ENCODE measurements around the gene HELZ. TPM values are rescaled to one million over a fixed set of nuclear protein-coding genes. Genes with fewer than 3 reads are reported as not detected.

The HELZ gene
- total RNA-seq, 1 donor from 2014 or later = 71.0 TPM

DNA sequence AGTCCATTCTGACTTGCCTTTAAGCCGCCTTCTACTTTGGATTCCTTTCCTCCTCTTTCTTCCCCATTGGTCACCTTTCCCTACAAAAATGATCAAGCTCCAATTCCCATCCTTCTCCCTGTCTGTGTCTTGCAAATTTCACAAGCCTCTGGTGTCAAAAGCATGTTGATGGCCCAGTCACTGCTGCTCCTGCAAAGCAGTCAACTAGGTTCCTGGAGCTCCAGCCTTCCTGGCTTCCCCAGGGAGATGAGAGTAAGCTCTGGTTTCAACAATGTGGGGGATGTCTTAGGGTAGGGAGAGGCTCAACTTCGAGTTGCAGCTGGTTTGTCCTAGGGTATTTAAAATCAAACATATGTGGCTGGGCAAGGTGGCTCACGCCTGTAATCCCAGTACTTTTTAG is 36.1 kb upstream of the HELZ start:
- peaks cover 3% of the 10 kb centered on the region for H3K27me3 Mint-ChIP-seq
- no peaks in the 10 kb centered on the region for H3K4me1 Mint-ChIP-seq (ENCODE audit: low read depth)
- H3K36me3 Mint-ChIP-seq (ENCODE audit: insufficient read depth) = no peaks in the 10 kb centered on the region
- no peak for DNase-seq (ENCODE audit: low spot score, unreplicated experiment)
- no peaks in the 10 kb centered on the region for H3K9me3 Mint-ChIP-seq (ENCODE audit: low read depth)
- TF ChIP-seq, protein P1, sequence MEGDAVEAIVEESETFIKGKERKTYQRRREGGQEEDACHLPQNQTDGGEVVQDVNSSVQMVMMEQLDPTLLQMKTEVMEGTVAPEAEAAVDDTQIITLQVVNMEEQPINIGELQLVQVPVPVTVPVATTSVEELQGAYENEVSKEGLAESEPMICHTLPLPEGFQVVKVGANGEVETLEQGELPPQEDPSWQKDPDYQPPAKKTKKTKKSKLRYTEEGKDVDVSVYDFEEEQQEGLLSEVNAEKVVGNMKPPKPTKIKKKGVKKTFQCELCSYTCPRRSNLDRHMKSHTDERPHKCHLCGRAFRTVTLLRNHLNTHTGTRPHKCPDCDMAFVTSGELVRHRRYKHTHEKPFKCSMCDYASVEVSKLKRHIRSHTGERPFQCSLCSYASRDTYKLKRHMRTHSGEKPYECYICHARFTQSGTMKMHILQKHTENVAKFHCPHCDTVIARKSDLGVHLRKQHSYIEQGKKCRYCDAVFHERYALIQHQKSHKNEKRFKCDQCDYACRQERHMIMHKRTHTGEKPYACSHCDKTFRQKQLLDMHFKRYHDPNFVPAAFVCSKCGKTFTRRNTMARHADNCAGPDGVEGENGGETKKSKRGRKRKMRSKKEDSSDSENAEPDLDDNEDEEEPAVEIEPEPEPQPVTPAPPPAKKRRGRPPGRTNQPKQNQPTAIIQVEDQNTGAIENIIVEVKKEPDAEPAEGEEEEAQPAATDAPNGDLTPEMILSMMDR (IDR thresholded peaks at IDR 0.05; ENCODE audit: unreplicated experiment) = no peak
- H3K4me3 Mint-ChIP-seq (ENCODE audit: low read depth) = no peak overlapping the region
- no peak overlapping the region for H3K27ac Mint-ChIP-seq

GRCh38 chr17:67280279-67280678 is 35.3 kb upstream of the HELZ start:
- Mint-ChIP-seq H3K4me1 (ENCODE audit: low read depth) (no peaks in the 10 kb centered on the region), H3K36me3 (ENCODE audit: insufficient read depth) (no peaks in the 10 kb centered on the region), H3K27ac (no peak overlapping the region), H3K9me3 (ENCODE audit: low read depth) (no peaks in the 10 kb centered on the region), H3K4me3 (ENCODE audit: low read depth) (no peak overlapping the region), H3K27me3 (peaks cover 3% of the 10 kb centered on the region)
- TF ChIP-seq, protein P1 (IDR thresholded peaks at IDR 0.05; ENCODE audit: unreplicated experiment) = no peak
- no peak for DNase-seq (ENCODE audit: low spot score, unreplicated experiment)

GRCh38 chr17:67279115-67279514 is 34.1 kb upstream of the HELZ start:
- no peak overlapping the region for H3K4me3 Mint-ChIP-seq (ENCODE audit: low read depth)
- no peaks in the 10 kb centered on the region for H3K36me3 Mint-ChIP-seq (ENCODE audit: insufficient read depth)
- TF ChIP-seq, protein P1 (IDR thresholded peaks at IDR 0.05; ENCODE audit: unreplicated experiment) = no peak
- peaks cover 3% of the 10 kb centered on the region for H3K27me3 Mint-ChIP-seq
- no peaks in the 10 kb centered on the region for H3K4me1 Mint-ChIP-seq (ENCODE audit: low read depth)
- no peak overlapping the region for H3K27ac Mint-ChIP-seq
- no peaks in the 10 kb centered on the region for H3K9me3 Mint-ChIP-seq (ENCODE audit: low read depth)
- no peak for DNase-seq (ENCODE audit: low spot score, unreplicated experiment)

GRCh38 chr17:67278363-67278762 is 33.4 kb upstream of the HELZ start:
- Mint-ChIP-seq H3K27me3 (peaks cover 3% of the 10 kb centered on the region), H3K36me3 (ENCODE audit: insufficient read depth) (no peaks in the 10 kb centered on the region), H3K9me3 (ENCODE audit: low read depth) (no peaks in the 10 kb centered on the region), H3K4me3 (ENCODE audit: low read depth) (no peak overlapping the region), H3K4me1 (ENCODE audit: low read depth) (no peaks in the 10 kb centered on the region), H3K27ac (no peak overlapping the region)
- TF ChIP-seq, protein P1 (IDR thresholded peaks at IDR 0.05; ENCODE audit: unreplicated experiment) = no peak
- no peak for DNase-seq (ENCODE audit: low spot score, unreplicated experiment)

DNA sequence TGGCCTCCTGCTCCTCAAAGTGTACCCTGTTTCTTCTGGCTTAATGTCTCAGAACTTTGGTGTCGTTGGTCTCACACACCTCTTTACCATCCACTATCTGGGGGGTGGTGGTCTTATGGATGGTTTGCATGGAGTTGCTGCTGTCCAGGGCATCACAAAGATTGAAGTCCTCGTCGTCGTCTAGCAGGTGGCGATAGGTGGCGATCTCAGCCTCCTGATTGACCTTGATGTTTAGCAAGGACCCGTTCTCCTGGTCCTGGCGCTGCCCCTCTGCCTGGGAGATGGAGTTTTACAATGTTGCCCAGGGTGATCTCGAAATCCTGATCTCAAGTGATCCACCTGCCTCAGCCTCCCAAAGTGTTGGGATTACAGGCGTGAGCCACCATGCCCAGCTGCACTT is 31.1 kb upstream of the HELZ start:
- Mint-ChIP-seq H3K27me3 (peaks cover 2% of the 10 kb centered on the region), H3K9me3 (ENCODE audit: low read depth) (no peaks in the 10 kb centered on the region), H3K4me1 (ENCODE audit: low read depth) (no peaks in the 10 kb centered on the region), H3K36me3 (ENCODE audit: insufficient read depth) (no peaks in the 10 kb centered on the region), H3K27ac (no peak overlapping the region), H3K4me3 (ENCODE audit: low read depth) (no peak overlapping the region)
- TF ChIP-seq, protein P1 (IDR thresholded peaks at IDR 0.05; ENCODE audit: unreplicated experiment) = peak; percentile 33
- DNase-seq (ENCODE audit: low spot score, unreplicated experiment) = no peak
